Smooth muscle cell (in vitro differentiated cells): ENCODE results near the gene MTRF1L. TPM values are rescaled to one million over a fixed set of nuclear protein-coding genes. Genes with fewer than 3 reads are reported as not detected.

Source experiments
- DNase-seq: peaks from one replicate; lab custom pipeline; 2025; ENCODE audit not compliant: unreplicated experiment; lab: John Stamatoyannopoulos, UW
- H2AFZ ChIP-seq: fragments of 200-600 bp; sonication (generic); 2 replicates; pipeline ENCODE4 v1.6.0; 2016; ENCODE audit warnings: antibody characterized with exemption, low read depth, mild to moderate bottlenecking
- H3F3A ChIP-seq: fragments of 200-600 bp; sonication (generic); 2 replicates; pipeline ENCODE4 v1.6.0; 2017; ENCODE audit warnings: antibody characterized with exemption, low read depth
- H3K27ac ChIP-seq: fragments of 200-600 bp; sonication (generic); 2 replicates; pipeline ENCODE4 v1.5.1; 2016; ENCODE audit warnings: low read depth, mild to moderate bottlenecking
- H3K27me3 ChIP-seq: fragments of 200-600 bp; sonication (generic); 2 replicates; pipeline ENCODE4 v1.6.1; 2016; ENCODE audit warnings: low read depth, mild to moderate bottlenecking
- H3K36me3 ChIP-seq: fragments of 200-600 bp; sonication (generic); 2 replicates; pipeline ENCODE4 v1.5.1; 2016; ENCODE audit warnings: low read depth
- H3K4me1 ChIP-seq: fragments of 200-600 bp; sonication (generic); 2 replicates; pipeline ENCODE4 v1.5.1; 2016; ENCODE audit warnings: low read depth
- H3K4me2 ChIP-seq: fragments of 200-600 bp; sonication (generic); 2 replicates; pipeline ENCODE4 v1.6.0; 2016; ENCODE audit warnings: mild to moderate bottlenecking
- H3K4me3 ChIP-seq: fragments of 200-600 bp; sonication (generic); 2 replicates; pipeline ENCODE4 v1.5.1; 2016; ENCODE audit warnings: mild to moderate bottlenecking
- H3K79me2 ChIP-seq: fragments of 200-600 bp; sonication (generic); 2 replicates; pipeline ENCODE4 v1.6.0; 2016; ENCODE audit warnings: low read depth, mild to moderate bottlenecking
- H3K9ac ChIP-seq: fragments of 200-600 bp; sonication (generic); 2 replicates; pipeline ENCODE4 v1.6.0; 2016; ENCODE audit warnings: low read depth
- H3K9me3 ChIP-seq: fragments of 200-600 bp; sonication (generic); replicated peaks from 2 replicates; pipeline ENCODE4 v1.5.1; 2016; ENCODE audit warnings: low read depth
- H4K20me1 ChIP-seq: fragments of 200-600 bp; sonication (generic); 2 replicates; pipeline ENCODE4 v1.6.0; 2016; ENCODE audit warnings: low read depth
- WGBS: methylation state at CpG from one replicate; pipeline ENCODE4 v1.1.7; 2016; ENCODE audit warnings: low lambda C conversion rate; 5-methylcytosine and 5-hydroxymethylcytosine counted together
- polyA plus RNA-seq: library from polyadenylated mRNA; unstranded; fragments of >200 nt; fragmentation: Nextera tagmentation; extraction: Ambion mirVana; gene quantifications from 2 replicates; pipeline ENCODE4 v1.2.1, GENCODE V29; 2016
- total RNA-seq: library from RNA; depleted of rRNA; stranded (reverse); fragments of >200 nt; gene quantifications from 2 replicates; pipeline ENCODE4 v1.2.3, GENCODE V29; 2014
- TF ChIP-seq, protein P1 (sequence below): fragments of 200-600 bp; sonication (generic); IDR thresholded peaks from 2 replicates; pipeline ENCODE4 v1.5.1; 2017; ENCODE audit warnings: borderline replicate concordance, mild to moderate bottlenecking, antibody characterized with exemption; ENCODE audit not compliant: insufficient read depth, poor library complexity, severe bottlenecking

Gene MTRF1L, protein sequence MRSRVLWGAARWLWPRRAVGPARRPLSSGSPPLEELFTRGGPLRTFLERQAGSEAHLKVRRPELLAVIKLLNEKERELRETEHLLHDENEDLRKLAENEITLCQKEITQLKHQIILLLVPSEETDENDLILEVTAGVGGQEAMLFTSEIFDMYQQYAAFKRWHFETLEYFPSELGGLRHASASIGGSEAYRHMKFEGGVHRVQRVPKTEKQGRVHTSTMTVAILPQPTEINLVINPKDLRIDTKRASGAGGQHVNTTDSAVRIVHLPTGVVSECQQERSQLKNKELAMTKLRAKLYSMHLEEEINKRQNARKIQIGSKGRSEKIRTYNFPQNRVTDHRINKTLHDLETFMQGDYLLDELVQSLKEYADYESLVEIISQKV
- total RNA-seq (19.2 and 21.1 TPM in 2 replicates), polyA plus RNA-seq (14.1 and 14.8 TPM in 2 replicates)

DNA sequence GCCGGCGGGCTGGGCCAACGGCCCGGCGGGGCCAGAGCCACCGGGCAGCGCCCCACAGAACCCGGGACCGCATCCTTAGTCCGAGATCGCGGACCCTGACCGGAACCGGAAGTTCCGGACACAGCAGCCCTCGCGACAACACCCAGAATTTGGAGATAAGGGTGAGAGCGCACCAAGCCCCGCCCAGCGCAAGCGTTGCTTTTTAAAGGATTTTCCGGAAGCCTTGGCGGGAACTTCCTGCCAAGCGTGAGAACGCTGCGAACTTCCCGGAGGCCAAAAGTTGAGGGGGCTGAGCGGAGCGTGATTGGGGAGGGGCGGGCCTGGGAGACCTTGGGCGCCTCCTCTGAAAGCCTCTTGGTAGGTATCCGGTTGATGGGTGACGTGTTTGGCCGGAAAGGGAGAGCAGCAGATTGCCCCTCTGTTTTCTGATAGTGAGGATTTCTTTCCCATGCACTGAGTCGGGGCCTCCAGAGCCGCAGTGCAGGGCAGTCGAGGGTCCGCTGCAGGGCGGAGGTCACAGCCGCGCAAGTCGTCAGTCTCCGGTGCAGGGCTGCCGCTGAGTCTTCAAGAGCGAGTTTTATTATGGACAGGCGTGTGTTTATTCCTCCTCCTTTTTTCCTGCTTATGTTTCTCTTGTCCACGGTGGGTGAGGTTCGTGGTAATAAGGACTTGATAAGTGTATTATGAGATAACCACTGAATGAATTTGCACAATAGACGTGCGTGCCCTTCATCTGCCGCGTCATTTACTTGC, at the start of gene MTRF1L:
Gene MTRF1L, minus strand, starts transcription at position 97 of the 753 bp plus-strand sequence. Its CDS starts 24 bp downstream, at position 73.
- Histone ChIP-seq H3K4me3 (peak within 1 kb of the TSS; percentile 99), H3K9me3 (no peaks in the 10 kb centered on the region), H3F3A (no peaks in the 10 kb centered on the region), H3K79me2 (peaks cover 61% of the 10 kb centered on the region), H3K9ac (peak within 1 kb of the TSS; percentile 92), H3K27me3 (no peaks in the 10 kb centered on the region), H3K36me3 (peaks cover 9% of the 10 kb centered on the region), H3K4me1 (peaks cover 30% of the 10 kb centered on the region), H2AFZ (peak within 1 kb of the TSS; percentile 87), H4K20me1 (peaks cover 41% of the 10 kb centered on the region), H3K4me2 (peak within 1 kb of the TSS; percentile 100), H3K27ac (peak within 1 kb of the TSS; percentile 65)
- 1% methylated on average over 50 of the region's 52 CpGs for WGBS
- DNase-seq: peak; percentile 70
- TF ChIP-seq, protein P1, sequence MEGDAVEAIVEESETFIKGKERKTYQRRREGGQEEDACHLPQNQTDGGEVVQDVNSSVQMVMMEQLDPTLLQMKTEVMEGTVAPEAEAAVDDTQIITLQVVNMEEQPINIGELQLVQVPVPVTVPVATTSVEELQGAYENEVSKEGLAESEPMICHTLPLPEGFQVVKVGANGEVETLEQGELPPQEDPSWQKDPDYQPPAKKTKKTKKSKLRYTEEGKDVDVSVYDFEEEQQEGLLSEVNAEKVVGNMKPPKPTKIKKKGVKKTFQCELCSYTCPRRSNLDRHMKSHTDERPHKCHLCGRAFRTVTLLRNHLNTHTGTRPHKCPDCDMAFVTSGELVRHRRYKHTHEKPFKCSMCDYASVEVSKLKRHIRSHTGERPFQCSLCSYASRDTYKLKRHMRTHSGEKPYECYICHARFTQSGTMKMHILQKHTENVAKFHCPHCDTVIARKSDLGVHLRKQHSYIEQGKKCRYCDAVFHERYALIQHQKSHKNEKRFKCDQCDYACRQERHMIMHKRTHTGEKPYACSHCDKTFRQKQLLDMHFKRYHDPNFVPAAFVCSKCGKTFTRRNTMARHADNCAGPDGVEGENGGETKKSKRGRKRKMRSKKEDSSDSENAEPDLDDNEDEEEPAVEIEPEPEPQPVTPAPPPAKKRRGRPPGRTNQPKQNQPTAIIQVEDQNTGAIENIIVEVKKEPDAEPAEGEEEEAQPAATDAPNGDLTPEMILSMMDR: no peak

DNA sequence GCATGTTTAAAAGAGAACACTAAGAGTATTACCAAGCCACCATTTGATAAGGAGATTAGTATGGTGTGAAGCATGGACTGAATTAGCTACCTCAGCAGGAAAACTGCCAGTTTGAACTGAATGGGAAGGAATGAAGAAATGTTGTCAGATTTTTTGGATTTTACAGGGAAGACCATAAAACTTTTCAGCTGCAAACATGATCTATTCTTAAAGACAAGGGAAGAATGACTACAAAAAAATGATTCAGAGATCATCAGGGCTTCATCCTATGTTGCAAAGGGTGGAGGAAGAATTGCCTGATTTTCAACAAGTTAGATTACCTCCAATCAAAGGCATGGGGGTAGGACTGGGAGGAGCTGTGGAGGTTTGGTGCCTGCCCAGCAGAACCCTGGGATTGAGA, 49.3 kb upstream of the MTRF1L start:
- no peak overlapping the region for H2AFZ ChIP-seq
- H4K20me1 ChIP-seq: no peaks in the 10 kb centered on the region
- H3F3A ChIP-seq: no peaks in the 10 kb centered on the region
- no peak overlapping the region for H3K27ac ChIP-seq
- no peaks in the 10 kb centered on the region for H3K36me3 ChIP-seq
- H3K79me2 ChIP-seq: no peaks in the 10 kb centered on the region
- TF ChIP-seq, protein P1: no peak
- H3K4me3 ChIP-seq: no peak overlapping the region
- no peak overlapping the region for H3K9ac ChIP-seq
- no peak for DNase-seq
- no peaks in the 10 kb centered on the region for H3K27me3 ChIP-seq
- H3K9me3 ChIP-seq: no peaks in the 10 kb centered on the region
- H3K4me2 ChIP-seq: no peak overlapping the region
- H3K4me1 ChIP-seq: no peaks in the 10 kb centered on the region

DNA sequence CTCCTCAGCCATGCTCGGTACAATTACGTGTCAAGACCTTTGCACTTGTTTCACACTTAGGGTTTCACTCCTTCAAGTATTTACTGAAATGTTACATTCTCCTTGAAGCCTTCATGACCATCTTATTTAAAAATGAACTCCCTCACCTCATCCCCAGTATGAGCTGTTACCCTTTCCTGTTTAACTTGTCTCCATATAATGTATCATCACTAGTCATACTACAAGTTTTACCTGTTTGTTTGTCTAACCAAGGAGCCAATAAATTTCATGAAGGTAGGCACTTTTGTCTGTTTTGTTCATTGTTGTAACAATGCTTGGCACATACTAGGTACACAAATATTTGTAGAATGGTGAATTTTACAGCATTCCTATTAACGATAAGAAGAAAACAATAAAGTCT, 46.1 kb upstream of the MTRF1L start:
- Histone ChIP-seq H3K4me3 (no peak overlapping the region), H3K4me1 (no peaks in the 10 kb centered on the region), H3K27ac (peak overlapping the region; percentile 17), H3K9me3 (no peaks in the 10 kb centered on the region), H4K20me1 (no peaks in the 10 kb centered on the region), H3K79me2 (no peaks in the 10 kb centered on the region), H2AFZ (no peak overlapping the region), H3K4me2 (no peak overlapping the region), H3F3A (no peaks in the 10 kb centered on the region), H3K9ac (no peak overlapping the region), H3K27me3 (no peaks in the 10 kb centered on the region), H3K36me3 (no peaks in the 10 kb centered on the region)
- no peak for DNase-seq
- 92% methylated on average over 3 of the region's 3 CpGs for WGBS
- TF ChIP-seq, protein P1: no peak
